K562 (cell line): ENCODE results near the gene LIN9. TPM values are rescaled to one million over a fixed set of nuclear protein-coding genes. Genes with fewer than 3 reads are reported as not detected.
"Not testable (repeated sequence)": the region's sequence is repeated elsewhere in the genome, so short reads cannot be mapped to it uniquely, and the experiment has no call there.

Experiments used
- ATAC-seq: fragments of 200-7000 bp; cut with Tn5 transposase; 3 replicates; pipeline ENCODE4 v1.9.1; 2020; ENCODE audit warnings: moderate library complexity
- BruUV-seq: library from RNA; stranded (reverse); fragments of 400-500 nt; replicated peaks from 2 replicates; lab custom pipeline; 2021; lab: Mats Ljungman, UMichigan
- CTCF ChIA-PET: fragments of 300-600 bp; formaldehyde crosslinking; extraction: SDS; loops from one replicate; lab custom pipeline; 2021; ENCODE audit warnings: low intra/inter-chr PET ratio; lab: Yijun Ruan, JAX
- POLR2A ChIA-PET: fragments of 300-600, 350-650 bp; sonication (Branson Sonifier 250); formaldehyde crosslinking; extraction: SDS; loops from one replicate; lab custom pipeline; 2021; ENCODE audit warnings: antibody characterized with exemption, inconsistent platforms; lab: Yijun Ruan, JAX
- DNase-seq, 4 experiments: peaks; one replicate each; pipeline versions ENCODE4 v3.0.0 to v3.0.0-alpha.2; 2011 to 2018; ENCODE audit warnings: low spot score in 3 of 4, mixed read lengths in 3 of 4; ENCODE audit errors: extremely low read depth in 1 of 4
- FAIRE-seq: peaks from 2 replicates; lab custom pipeline; 2011; peaks lifted over from hg19 to GRCh38; lab: Jason Lieb, UNC
- H2AFZ ChIP-seq: 2 replicates; pipeline ENCODE4 v1.6.0; 2011; ENCODE audit warnings: low read depth, low read length, control low read depth, inconsistent platforms
- H3K27ac ChIP-seq: fragments of 200-600 bp; 3 replicates; pipeline ENCODE4 v1.8.0; 2011; ENCODE audit warnings: low read depth, mild to moderate bottlenecking, control low read depth, inconsistent platforms, low read length, moderate library complexity, mixed read lengths; ENCODE audit errors: extremely low read depth
- H3K27me3 ChIP-seq, 2 experiments: fragments of 300-600 bp in 1 of 2; 2 replicates in 1 of 2; 3 replicates in 1 of 2; pipeline versions ENCODE4 v1.6.0 to v1.8.0; 2011; ENCODE audit warnings: inconsistent platforms in 2 of 2, low read length in 2 of 2, mild to moderate bottlenecking in 1 of 2, mixed read lengths in 1 of 2, moderate library complexity in 1 of 2; ENCODE audit not compliant: control insufficient read depth in 2 of 2, insufficient read depth in 2 of 2
- H3K36me3 ChIP-seq: fragments of 300-600 bp; 3 replicates; pipeline ENCODE4 v1.8.0; 2011; ENCODE audit warnings: mild to moderate bottlenecking, low read length, inconsistent platforms; ENCODE audit not compliant: control insufficient read depth, insufficient read depth
- H3K4me1 ChIP-seq, 2 experiments: fragments of 200-600 bp in 1 of 2; replicated peaks in 1 of 2; 2 replicates in 1 of 2; 3 replicates in 1 of 2; pipeline versions ENCODE4 v1.5.1 to v1.8.0; 2011; ENCODE audit warnings: inconsistent platforms in 2 of 2, low read length in 2 of 2, mild to moderate bottlenecking in 1 of 2, mixed read lengths in 1 of 2, moderate library complexity in 1 of 2; ENCODE audit not compliant: control insufficient read depth in 2 of 2, insufficient read depth in 2 of 2
- H3K4me2 ChIP-seq: 2 replicates; pipeline ENCODE4 v1.6.1; 2011; ENCODE audit warnings: low read length, control low read depth, inconsistent platforms, mixed read lengths; ENCODE audit not compliant: insufficient read depth
- H3K4me3 ChIP-seq: fragments of 200-600 bp; sonication (generic), shearing (Covaris generic); 2 replicates; pipeline ENCODE4 v1.5.1; 2016; ENCODE audit warnings: control low read depth, inconsistent platforms
- H3K79me2 ChIP-seq: fragments of 200-600 bp; 3 replicates; pipeline ENCODE4 v1.8.0; 2011; ENCODE audit warnings: low read length, inconsistent platforms; ENCODE audit not compliant: control insufficient read depth, insufficient read depth
- H3K9ac ChIP-seq, 2 experiments: 2 replicates each; pipeline versions ENCODE4 v1.6.0 to v1.6.1; 2011; ENCODE audit warnings: low read depth in 2 of 2, low read length in 2 of 2, control low read depth in 1 of 2, inconsistent platforms in 1 of 2, mild to moderate bottlenecking in 1 of 2, mixed read lengths in 1 of 2; ENCODE audit not compliant: insufficient read depth in 1 of 2
- H3K9me1 ChIP-seq: one replicate; pipeline ENCODE4 v1.6.0; 2011; ENCODE audit warnings: inconsistent platforms, mild to moderate bottlenecking, low read length, moderate library complexity; ENCODE audit not compliant: control insufficient read depth, insufficient read depth
- H3K9me3 ChIP-seq: replicated peaks from 2 replicates; pipeline ENCODE4 v1.5.1; 2011; ENCODE audit warnings: low read depth, low read length, inconsistent platforms; ENCODE audit not compliant: control insufficient read depth, insufficient read depth
- H4K20me1 ChIP-seq: replicated peaks from 2 replicates; pipeline ENCODE4 v1.6.1; 2011; ENCODE audit warnings: low read length, inconsistent platforms, mixed read lengths; ENCODE audit not compliant: control insufficient read depth, insufficient read depth
- CBFA2T2 ChIP-seq: fragments of 450-650 bp; conservative IDR thresholded peaks from 2 replicates; pipeline ENCODE4 v1.6.1; 2017; ENCODE audit warnings: mild to moderate bottlenecking
- CBFA2T3 ChIP-seq: fragments of 450-650 bp; IDR thresholded peaks from 2 replicates; pipeline ENCODE4 v1.6.1; 2017
- CHD1 ChIP-seq: fragments of 200-600 bp; sonication (generic); IDR thresholded peaks from one replicate; pipeline ENCODE4 v1.6.1; 2012; ENCODE audit warnings: mild to moderate bottlenecking, moderate library complexity, low read length, inconsistent platforms
- NCOR1 ChIP-seq: fragments of 450-650 bp; IDR thresholded peaks from 2 replicates; pipeline ENCODE4 v1.6.1; 2016; ENCODE audit warnings: mild to moderate bottlenecking, moderate library complexity
- NFIC ChIP-seq: fragments of 450-650 bp; IDR thresholded peaks from 2 replicates; pipeline ENCODE4 v1.6.1; 2017; ENCODE audit warnings: mild to moderate bottlenecking, inconsistent platforms
- PBX2 ChIP-seq, 2 experiments: IDR thresholded peaks in 1 of 2; conservative IDR thresholded peaks in 1 of 2; 2 replicates each; pipeline ENCODE4 v1.6.1; 2016; ENCODE audit warnings: low read depth in 2 of 2, mild to moderate bottlenecking in 1 of 2, missing compliant biosample characterization in 1 of 2, missing genetic modification characterization in 1 of 2, moderate library complexity in 1 of 2
- SMAD4 ChIP-seq: fragments of 250-450 bp; sonication (Bioruptor Pico); conservative IDR thresholded peaks from 2 replicates; pipeline ENCODE4 v1.8.0; 2021; ENCODE audit warnings: inconsistent platforms, mild to moderate bottlenecking, moderate library complexity
- TCF3 ChIP-seq: sonication (generic); formaldehyde crosslinking; IDR thresholded peaks from 2 replicates; pipeline ENCODE4 v1.4.0; 2020; ENCODE audit warnings: mild to moderate bottlenecking, missing genetic modification reagents
- WGBS: fragments of 100-300 bp; shearing (Covaris generic); methylation state at CpG from one replicate; pipeline ENCODE4 v1.1.6; 2016; ENCODE audit warnings: low coverage, mixed read lengths; ENCODE audit not compliant: insufficient coverage; ENCODE audit errors: missing lambda C conversion rate; 5-methylcytosine and 5-hydroxymethylcytosine counted together
- in situ Hi-C: fragments of 300-500 bp; cut with MboI; formaldehyde crosslinking; loops from 4 replicates; pipeline ENCODE4 v1.15.0; 2018; ENCODE audit warnings: inconsistent platforms, mixed read lengths
- intact Hi-C: fragments of 100-400 bp; cut with micrococcal nuclease; formaldehyde crosslinking; loops from 2 replicates; pipeline ENCODE4 v1.14.2; 2022
- polyA plus RNA-seq, 8 experiments: library from polyadenylated mRNA; depleted of rRNA in 4 of 8; stranded (reverse) in 5 of 8; unstranded in 3 of 8; fragments of >200 nt; fragmentation: Nextera tagmentation in 2 of 8; fragmentation: Illumina TruSeq in 1 of 8; extraction: Ambion mirVana in 2 of 8; extraction: Trizol in 1 of 8; gene quantifications; 2 replicates each; pipeline versions ENCODE4 v1.2.1 to v1.2.3, GENCODE V29; 2011 to 2014; ENCODE audit warnings: inconsistent platforms in 1 of 8, missing spikeins in 1 of 8
- total RNA-seq, 7 experiments: library from RNA; depleted of rRNA in 6 of 7; stranded (reverse); fragments of >200 nt in 6 of 7; fragmentation: Illumina TruSeq in 2 of 7; extraction: Trizol in 2 of 7; gene quantifications; 2 replicates each; pipeline versions ENCODE4 v1.2.1 to v1.2.3, GENCODE V29; 2011 to 2021; ENCODE audit warnings: low replicate concordance in 1 of 7

LIN9 gene
- total and polyA plus RNA-seq, 9 of the 15 experiments (the other 6 are each of a cell fraction or from before 2014, with no cell fraction given) = 18.8 to 33.0 (median 25.5) TPM

DNA sequence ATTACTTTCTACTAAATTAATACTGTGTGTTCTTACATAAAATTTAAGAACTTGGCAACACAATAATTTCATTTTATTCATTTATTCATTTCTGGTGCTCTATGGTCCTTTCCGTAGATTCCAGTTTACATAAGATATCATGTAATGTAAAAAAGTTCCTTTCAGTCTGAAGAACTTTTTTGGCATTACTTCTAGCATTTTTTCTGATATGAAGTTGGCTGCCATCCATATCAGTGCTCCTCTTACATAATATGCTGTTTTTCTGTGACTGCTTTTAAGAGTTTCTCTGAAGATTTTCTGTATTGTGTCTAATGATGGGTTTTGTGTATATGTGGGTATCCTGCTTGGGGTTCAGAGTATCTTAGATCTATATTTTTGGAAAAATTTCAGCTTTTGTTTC lies 34.8 kb downstream of the LIN9 start:
- BruUV-seq = no TSS peak
- H3K9ac ChIP-seq = no peak overlapping the region
- CTCF ChIA-PET = no interaction called here
- TF ChIP-seq NFIC (peak; percentile 42), CHD1 (no peak)
- TF ChIP-seq, all 486 proteins: peak for 1
- DNase-seq (no peak), FAIRE-seq (no peak), ATAC-seq (no peak)
- intact Hi-C loops (no loop called here), in situ Hi-C loops (no loop called here)
- no peaks in the 10 kb centered on the region for H3K9me3 ChIP-seq
- no peaks in the 10 kb centered on the region for H3K79me2 ChIP-seq
- POLR2A ChIA-PET = interaction anchor here (0.6 to 0.9 kb wide), 2 partner anchors 9 to 212 kb away, joined by 3 read pairs; no protein-coding TSS in a partner anchor
- no peak overlapping the region for H3K27ac ChIP-seq
- no peaks in the 10 kb centered on the region for H3K27me3 ChIP-seq
- H3K36me3 ChIP-seq = peaks cover 60% of the 10 kb centered on the region; the same call in 2 of the 3 replicates
- no peaks in the 10 kb centered on the region for H3K9me1 ChIP-seq
- no peaks in the 10 kb centered on the region for H3K4me1 ChIP-seq
- H2AFZ ChIP-seq = no peak overlapping the region
- 95% methylated on average over 1 of the region's 1 CpG for WGBS
- H4K20me1 ChIP-seq = no peaks in the 10 kb centered on the region
- no peak overlapping the region for H3K4me2 ChIP-seq
- H3K4me3 ChIP-seq = no peak overlapping the region

GRCh38 chr1:226272233-226272902 lies 36.6 kb downstream of the LIN9 start:
- H3K4me2 ChIP-seq; H3K9me1 ChIP-seq; H3K9ac ChIP-seq; intact Hi-C loops; BruUV-seq; FAIRE-seq; H4K20me1 ChIP-seq; H3K27ac ChIP-seq; in situ Hi-C loops; H3K79me2 ChIP-seq; H3K27me3 ChIP-seq; H3K9me3 ChIP-seq; H2AFZ ChIP-seq; H3K4me1 ChIP-seq; CTCF ChIA-PET; H3K4me3 ChIP-seq; TF ChIP-seq PBX2 (CRISPR knock-in tag; IDR thresholded peaks at IDR 0.05; ENCODE audit: low read depth): not testable (repeated sequence)
- POLR2A ChIA-PET = interaction anchor here (0.7 to 1.0 kb wide), 2 partner anchors 9 to 34 kb away, joined by 3 read pairs; no protein-coding TSS in a partner anchor
- peaks cover 71% of the 10 kb centered on the region for H3K36me3 ChIP-seq
- peak; percentile 34; the same call in 2 of the 3 replicates for ATAC-seq
- WGBS = 79% methylated on average over 8 of the region's 8 CpGs
- TF ChIP-seq TCF3 (CRISPR knock-in tag) = peak; percentile 46; the same call in 1 of the 2 replicates
- TF ChIP-seq NCOR1 = peak; percentile 18; the same call in 1 of the 2 replicates
- peak; percentile 48; the same call in 1 of the 2 replicates for TF ChIP-seq CBFA2T3
- TF ChIP-seq PBX2 (tag; conservative IDR thresholded peaks at IDR 0.05; ENCODE audit: low read depth) = 0 out of 2 replicates have a peak, but pooled peaks have one; percentile 31
- TF ChIP-seq CBFA2T2 = peak; percentile 41
- peak; percentile 72 for TF ChIP-seq SMAD4 (CRISPR knock-in tag)
- peak in 1 of 4 experiments; percentile 9 for DNase-seq
